GM12864 (cell line): ENCODE results near the gene FABP6.
A peak's percentile ranks its signal among the peaks of the same experiment; 100 is the strongest.

Experiments
- DNase-seq: peaks from one replicate; pipeline ENCODE4 v3.0.0-alpha.2; 2011; ENCODE audit warnings: low read depth
- H3K4me3 ChIP-seq: 2 replicates; pipeline ENCODE4 v1.5.1; 2011; ENCODE audit warnings: mild to moderate bottlenecking, low read depth, low read length, control low read depth
- TF ChIP-seq, protein P1 (sequence below): IDR thresholded peaks from 2 replicates; pipeline ENCODE4 v1.5.1; 2011; ENCODE audit warnings: low read depth, mild to moderate bottlenecking, moderate library complexity, low read length, control low read depth, inconsistent platforms; ENCODE audit errors: missing control alignments

Gene FABP6

DNA sequence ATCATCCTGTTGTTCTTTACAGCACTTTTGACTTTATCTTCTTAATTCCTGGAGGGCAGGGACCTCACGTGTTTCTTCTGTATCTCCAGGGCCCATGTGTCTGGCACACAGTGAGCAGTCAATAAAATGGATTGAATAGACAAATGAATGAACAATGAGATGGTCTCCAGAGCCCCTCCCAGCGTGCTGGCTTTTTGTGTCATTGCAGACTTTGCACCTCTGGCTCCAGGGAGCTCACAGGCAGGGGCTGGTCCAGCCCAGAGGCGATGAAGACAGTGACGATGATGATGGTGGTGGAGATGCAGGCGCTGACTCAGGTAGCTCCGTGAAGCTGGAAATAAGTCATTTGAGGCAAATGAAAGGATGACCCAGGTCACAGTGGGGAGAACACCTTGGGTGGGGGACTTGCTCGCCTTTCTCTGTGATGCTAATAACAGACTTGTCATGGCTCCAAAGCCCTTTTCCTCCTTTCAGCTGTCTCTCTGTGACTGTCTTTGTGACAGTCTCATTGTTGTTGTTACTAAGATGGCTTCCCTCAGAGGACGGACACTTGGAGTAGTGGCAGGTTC lies 30.4 kb upstream of the FABP6 start:
- H3K4me3 ChIP-seq: peak overlapping the region; percentile 9; the same call in 1 of the 2 replicates
- TF ChIP-seq, protein P1, sequence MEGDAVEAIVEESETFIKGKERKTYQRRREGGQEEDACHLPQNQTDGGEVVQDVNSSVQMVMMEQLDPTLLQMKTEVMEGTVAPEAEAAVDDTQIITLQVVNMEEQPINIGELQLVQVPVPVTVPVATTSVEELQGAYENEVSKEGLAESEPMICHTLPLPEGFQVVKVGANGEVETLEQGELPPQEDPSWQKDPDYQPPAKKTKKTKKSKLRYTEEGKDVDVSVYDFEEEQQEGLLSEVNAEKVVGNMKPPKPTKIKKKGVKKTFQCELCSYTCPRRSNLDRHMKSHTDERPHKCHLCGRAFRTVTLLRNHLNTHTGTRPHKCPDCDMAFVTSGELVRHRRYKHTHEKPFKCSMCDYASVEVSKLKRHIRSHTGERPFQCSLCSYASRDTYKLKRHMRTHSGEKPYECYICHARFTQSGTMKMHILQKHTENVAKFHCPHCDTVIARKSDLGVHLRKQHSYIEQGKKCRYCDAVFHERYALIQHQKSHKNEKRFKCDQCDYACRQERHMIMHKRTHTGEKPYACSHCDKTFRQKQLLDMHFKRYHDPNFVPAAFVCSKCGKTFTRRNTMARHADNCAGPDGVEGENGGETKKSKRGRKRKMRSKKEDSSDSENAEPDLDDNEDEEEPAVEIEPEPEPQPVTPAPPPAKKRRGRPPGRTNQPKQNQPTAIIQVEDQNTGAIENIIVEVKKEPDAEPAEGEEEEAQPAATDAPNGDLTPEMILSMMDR: no peak
- DNase-seq: no peak

DNA sequence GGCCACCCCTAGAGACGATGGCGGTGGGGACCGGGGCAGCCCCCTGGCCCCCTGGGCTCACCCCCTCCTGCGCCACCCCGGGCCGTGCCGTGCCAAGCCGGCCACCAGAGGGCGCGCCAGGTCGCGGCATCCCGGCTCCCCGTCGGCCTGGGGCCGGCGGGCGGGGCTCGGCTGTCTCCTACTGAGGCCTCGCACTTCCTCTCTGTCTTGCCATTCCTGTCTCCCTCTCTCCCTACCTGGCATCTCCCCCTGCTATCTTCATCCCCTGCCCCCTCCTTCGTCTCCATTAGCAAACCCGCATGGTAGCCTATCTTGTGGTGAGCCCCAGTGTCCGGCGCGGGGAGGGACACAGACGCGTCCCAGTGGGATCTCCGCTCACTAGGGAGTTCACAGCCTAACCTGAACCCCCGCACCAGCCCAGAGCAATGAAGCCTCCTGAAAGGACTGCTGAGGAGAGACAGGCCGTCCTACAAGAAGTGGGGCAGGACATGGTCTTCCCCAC lies 29.8 kb upstream of the FABP6 start:
- DNase-seq: no peak
- TF ChIP-seq, protein P1: peak; percentile 81
- H3K4me3 ChIP-seq: peak overlapping the region; percentile 51

DNA sequence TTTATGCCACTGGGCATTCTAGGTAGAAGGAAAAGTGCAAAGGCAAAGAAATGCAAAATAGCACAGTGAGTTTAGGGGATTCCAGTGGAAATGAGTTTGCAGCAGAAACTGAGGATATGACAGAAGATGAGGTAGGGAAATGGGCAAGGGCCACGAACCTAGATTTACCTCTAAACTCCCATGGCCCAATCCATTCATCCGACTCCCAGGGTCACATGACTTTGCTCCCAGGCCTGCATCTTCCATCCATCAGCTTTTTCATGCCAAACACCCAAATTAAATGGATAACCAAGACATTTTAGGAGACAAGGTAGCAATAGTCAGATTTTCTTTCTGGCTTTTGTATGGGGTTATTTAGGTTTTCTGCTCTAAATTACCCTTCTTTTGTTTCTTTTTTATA lies 22.2 kb upstream of the FABP6 start:
- TF ChIP-seq, protein P1: no peak
- no peak overlapping the region for H3K4me3 ChIP-seq
- DNase-seq: no peak

DNA sequence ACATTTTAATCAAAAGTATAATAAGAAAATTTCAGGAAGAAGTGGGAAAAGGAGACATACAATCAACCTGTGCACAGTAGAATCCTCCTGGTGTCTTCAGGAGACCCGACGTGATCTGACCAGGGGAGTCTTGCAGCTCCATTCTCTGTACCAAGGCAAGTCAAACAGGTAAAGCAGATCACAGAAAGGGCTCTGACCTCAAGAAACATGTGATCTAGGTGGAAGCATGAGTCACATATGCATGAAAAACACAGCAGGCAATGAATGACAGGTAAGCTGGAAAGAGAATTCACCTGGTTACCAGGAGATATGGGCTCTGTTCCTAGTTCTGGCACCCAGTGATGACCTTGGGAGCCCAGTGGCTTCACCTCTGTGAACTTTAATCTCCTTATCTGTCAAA lies 19.4 kb upstream of the FABP6 start:
- no peak for DNase-seq

DNA sequence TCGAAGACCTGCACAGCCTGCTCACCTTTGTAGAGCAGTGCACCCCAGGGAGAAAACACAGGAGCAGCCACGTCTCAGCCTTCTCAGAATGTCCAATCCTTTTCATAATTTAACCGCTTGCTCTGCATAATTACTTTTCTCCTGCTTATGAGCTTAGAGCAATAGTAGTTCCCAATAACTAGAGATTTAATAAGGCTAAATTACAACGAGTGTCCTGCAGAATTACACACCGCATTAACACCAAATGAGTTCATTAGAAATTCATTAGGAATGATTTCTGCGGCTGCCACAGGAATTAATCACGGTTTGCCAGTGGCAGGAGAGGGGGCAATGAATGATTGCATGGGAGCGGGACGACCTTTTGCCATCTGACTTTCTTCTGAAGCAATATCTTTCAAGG lies 18.7 kb upstream of the FABP6 start:
- no peak for DNase-seq
- TF ChIP-seq, protein P1: no peak
- H3K4me3 ChIP-seq: no peak overlapping the region

More for the DNA sequence above, 19.4 kb upstream of the FABP6 start:
- TF ChIP-seq, protein P1: no peak
- H3K4me3 ChIP-seq: no peak overlapping the region

DNA sequence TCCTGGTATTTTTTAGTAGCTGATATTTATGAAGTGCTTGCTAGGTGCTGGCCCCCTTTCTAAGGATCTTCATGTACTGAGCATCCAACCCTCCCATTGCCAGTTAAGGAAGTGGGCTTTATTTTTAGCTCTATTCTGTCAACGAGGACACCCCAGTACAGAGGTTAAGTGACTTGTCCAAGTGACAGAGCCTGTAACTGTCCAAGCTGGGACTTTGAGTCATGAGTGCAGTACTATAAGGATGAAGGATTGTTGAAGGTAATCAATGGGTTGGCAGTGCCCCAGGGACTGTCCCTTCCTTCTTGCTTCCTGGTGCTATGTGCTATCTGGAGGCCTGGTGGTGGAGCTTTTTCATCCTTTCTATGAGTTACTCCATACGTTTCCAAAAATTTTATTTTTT lies 18.0 kb upstream of the FABP6 start:
- no peak for DNase-seq
- TF ChIP-seq, protein P1: no peak

DNA sequence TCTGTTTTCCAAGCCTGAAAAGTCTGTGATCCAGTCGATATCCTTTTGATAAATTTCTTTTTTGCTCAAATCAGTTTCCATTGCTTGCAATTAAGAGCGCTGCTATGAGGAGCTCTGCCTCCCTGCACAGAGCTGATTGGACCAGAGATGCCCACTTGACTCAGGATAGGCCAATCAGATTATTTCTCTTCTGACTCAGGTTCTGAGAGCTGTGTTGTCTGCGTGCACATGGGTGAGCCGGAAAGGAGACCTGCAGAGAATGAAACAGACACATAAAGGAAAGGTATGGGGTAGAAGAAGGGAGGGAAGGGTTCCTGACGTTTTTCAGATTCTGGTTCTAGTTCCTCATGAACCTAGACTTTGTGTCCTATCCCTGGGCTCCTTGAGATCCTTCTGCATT lies 15.8 kb upstream of the FABP6 start:
- H3K4me3 ChIP-seq: no peak overlapping the region
- no peak for DNase-seq
- TF ChIP-seq, protein P1: no peak

More for the DNA sequence above, 18.0 kb upstream of the FABP6 start:
- H3K4me3 ChIP-seq: no peak overlapping the region
